ENCODE data around the gene ZNF236.

GRCh38 chr18:76922107-76922506 is 99.8 kb downstream of the ZNF236 start:
- peak in 3 of 4 experiments; percentile 62 to 74 (median 65) for TF ChIP-seq CTCF (IDR thresholded peaks at IDR 0.05)
- TF ChIP-seq POLR2A (IDR thresholded peaks at IDR 0.05): no peak
- TF ChIP-seq POLR2AphosphoS5 (IDR thresholded peaks at IDR 0.05): peak; percentile 41
